ENCODE measurements around the gene DEFB124.

DNA sequence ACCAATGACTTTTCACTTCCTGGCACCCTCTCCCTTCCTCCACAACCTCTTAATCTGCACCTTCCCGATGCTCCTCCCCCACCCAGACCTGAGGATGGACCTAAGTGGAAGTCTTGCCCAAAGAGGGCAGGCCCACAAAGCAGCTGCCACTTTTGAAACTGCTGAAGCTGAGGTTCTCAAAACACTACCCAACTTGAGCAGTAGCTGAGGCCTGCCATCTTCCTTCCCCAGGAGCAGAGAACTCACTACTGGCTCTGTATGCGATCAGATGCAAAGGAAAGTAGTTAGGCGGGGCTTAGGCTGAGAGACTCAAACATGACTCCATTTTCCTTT lies 40.8 kb upstream of the DEFB124 start:
- TF ChIP-seq, protein P1, sequence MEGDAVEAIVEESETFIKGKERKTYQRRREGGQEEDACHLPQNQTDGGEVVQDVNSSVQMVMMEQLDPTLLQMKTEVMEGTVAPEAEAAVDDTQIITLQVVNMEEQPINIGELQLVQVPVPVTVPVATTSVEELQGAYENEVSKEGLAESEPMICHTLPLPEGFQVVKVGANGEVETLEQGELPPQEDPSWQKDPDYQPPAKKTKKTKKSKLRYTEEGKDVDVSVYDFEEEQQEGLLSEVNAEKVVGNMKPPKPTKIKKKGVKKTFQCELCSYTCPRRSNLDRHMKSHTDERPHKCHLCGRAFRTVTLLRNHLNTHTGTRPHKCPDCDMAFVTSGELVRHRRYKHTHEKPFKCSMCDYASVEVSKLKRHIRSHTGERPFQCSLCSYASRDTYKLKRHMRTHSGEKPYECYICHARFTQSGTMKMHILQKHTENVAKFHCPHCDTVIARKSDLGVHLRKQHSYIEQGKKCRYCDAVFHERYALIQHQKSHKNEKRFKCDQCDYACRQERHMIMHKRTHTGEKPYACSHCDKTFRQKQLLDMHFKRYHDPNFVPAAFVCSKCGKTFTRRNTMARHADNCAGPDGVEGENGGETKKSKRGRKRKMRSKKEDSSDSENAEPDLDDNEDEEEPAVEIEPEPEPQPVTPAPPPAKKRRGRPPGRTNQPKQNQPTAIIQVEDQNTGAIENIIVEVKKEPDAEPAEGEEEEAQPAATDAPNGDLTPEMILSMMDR (IDR thresholded peaks at IDR 0.05) = no peak
- TF ChIP-seq POLR2A (IDR thresholded peaks at IDR 0.05) (no peak), EP300 (IDR thresholded peaks at IDR 0.05) (no peak)

Data from tibial nerve (tissue), 4 donors.